Erythroblast (primary cell): ENCODE results near the gene ANKRD13B.
A peak's percentile ranks its signal among the peaks of the same experiment; 100 is the strongest.

ENCODE experiments used
- DNase-seq, 2 experiments: peaks; one replicate each; lab custom pipeline; 2025; lab: John Stamatoyannopoulos, UW
- GATA1 ChIP-seq: IDR thresholded peaks from 2 replicates; pipeline ENCODE4 v1.6.1; 2011; ENCODE audit warnings: low read depth, mild to moderate bottlenecking, control low read depth, low read length, moderate library complexity
- POLR2A ChIP-seq: IDR thresholded peaks from 2 replicates; pipeline ENCODE4 v1.6.1; 2011; ENCODE audit warnings: mild to moderate bottlenecking, low read length

Gene ANKRD13B

DNA sequence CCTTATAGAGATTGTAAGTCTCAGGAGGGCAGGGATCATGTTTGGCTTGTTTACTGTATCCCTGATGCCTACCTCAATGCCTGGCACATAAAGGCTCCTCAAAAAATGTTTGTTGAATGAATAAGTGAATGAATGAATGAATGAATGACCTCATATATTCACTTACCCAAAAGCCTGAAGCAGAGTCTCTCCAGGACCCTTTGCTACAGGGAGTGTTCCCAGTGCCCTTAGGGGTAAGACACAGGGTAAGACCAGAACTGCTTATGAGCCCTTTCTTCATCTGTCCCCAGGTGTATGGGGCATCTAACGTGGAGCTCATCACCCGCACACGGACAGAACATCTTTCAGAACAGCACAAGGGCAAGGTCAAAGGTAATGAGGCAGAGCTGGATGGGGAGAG, 17.5 kb downstream of the ANKRD13B start:
- DNase-seq = no peak
- TF ChIP-seq POLR2A = no peak
- TF ChIP-seq GATA1 = no peak

DNA sequence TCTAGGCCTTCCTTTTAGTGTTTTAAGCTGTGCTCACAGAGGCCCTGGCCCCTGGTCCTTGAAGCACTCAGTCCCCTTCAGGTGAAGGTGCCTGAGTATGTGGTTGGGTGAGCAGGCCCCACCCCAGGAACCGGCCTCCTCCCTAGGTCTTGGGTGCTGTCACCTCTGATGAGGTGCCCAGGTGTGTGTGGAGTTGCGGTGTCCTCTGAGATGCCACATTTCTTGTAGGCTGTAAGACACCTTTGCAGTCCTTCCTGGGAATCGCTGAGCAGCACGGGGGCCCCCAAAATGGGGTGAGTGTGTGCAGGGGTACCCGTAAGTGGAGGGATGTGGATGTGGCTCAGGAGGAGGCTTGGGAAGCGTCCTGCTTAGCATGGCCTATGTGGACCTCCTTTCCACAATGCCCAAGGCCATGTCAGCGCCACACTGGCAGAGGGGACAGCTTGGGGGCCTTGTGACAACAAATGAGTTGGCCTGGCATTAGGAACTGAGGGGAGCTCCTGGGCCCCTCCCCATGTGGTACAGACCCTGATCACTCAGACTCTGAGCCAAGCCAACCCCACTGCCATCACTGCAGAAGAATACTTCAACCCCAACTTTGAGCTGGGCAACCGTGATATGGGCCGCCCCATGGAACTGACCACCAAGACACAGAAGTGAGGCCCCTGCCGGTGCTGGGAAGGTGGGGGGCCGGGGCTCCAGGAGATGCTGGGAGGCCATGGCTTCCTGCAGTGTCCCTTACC, 18.6 kb downstream of the ANKRD13B start:
- no peak for DNase-seq
- no peak for TF ChIP-seq POLR2A
- no peak for TF ChIP-seq GATA1

DNA sequence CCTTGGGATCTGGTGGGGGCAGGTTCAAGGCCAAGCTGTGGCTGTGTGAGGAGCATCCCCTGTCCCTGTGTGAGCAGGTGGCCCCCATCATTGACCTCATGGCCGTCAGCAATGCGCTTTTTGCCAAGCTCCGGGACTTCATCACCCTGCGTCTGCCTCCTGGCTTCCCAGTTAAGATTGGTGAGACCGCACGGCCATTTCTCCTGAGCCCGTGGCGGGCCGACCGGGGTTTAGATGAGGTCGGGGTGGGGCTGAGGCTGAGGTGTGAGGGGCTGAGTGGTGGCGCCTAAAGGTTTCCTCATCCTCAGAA, 19.1 kb downstream of the ANKRD13B start:
- TF ChIP-seq GATA1 (no peak), POLR2A (no peak)
- no peak for DNase-seq

DNA sequence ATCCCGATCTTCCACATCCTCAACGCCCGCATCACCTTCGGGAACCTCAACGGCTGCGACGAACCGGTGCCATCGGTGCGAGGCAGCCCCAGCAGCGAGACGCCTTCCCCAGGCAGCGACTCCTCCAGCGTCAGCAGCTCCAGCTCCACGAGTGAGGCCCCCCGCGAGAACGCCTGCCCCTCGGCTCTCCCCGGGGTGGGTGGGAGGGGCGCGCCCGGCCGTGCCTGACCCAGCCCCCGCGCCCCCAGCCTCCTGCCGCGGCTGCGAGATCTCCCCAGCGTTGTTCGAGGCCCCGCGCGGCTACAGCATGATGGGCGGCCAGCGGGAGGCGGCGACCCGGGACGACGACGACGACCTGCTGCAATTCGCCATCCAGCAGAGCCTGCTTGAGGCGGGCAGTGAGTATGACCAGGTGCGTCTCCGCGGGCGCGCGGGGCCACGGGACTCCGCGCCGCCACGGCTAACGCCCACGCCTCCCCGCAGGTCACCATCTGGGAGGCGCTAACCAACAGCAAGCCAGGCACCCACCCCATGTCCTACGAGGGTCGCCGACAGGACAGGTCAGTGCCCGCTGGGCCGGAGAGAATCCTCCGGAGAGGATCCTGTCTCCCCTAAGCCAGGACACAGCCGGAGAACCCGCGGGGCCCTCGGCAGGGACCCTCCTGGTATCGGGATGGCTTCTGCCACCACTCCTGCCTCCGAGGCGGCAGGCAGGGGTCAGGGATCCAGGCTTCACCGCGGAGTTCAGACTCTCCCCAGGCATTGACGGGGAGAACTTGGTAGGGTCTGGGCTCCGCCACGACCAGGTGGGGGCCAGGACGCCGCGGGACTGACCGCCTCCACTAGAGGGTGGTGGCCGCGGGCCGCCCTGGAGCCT, 19.7 kb downstream of the ANKRD13B start:
- no peak for DNase-seq
- TF ChIP-seq POLR2A (no peak), GATA1 (no peak)

DNA sequence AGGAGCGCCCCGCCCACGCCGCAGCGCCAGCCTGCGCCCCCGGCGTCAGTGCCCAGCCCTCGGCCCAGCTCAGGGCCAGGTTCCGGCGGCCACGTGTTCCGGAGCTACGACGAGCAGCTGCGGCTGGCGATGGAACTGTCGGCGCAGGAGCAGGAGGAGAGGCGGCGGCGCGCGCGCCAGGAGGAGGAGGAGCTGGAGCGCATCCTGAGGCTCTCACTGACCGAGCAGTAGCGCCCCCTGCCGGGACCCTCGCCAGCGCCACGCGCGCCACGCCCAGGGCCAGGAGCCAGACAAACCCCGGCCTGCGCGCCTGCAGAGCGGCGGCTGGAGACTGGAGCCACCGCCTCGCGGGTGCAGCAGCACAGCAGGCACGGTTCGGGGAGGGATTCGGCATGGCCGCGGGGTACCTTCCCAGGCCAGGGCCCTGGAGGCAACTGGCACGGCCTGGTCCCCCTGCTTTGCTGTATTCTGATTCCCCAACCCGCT, 20.5 kb downstream of the ANKRD13B start:
- TF ChIP-seq GATA1 = no peak
- no peak for TF ChIP-seq POLR2A
- DNase-seq = peak; percentile 89 to 93

DNA sequence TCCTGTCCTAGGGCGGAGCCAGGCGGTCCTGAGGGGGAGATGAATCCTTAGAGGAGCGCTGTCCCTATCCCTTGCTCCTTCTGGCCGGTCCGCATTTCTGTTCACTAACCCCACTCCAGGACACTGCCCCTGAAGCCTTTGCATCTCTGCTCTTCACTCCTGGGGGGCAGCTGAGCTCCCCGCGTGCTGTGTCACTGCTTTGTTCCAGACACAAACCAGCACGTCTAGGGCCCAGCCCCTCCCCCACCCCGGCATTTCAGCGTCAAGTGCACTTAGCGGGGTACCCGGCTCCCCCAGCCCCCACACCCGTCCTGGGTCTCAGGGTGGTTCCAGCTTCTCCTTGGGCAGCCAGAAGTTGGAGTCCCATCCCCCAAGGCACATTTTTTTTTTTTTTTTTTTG, 20.9 kb downstream of the ANKRD13B start:
- no peak for DNase-seq
- no peak for TF ChIP-seq GATA1
- TF ChIP-seq POLR2A = no peak

DNA sequence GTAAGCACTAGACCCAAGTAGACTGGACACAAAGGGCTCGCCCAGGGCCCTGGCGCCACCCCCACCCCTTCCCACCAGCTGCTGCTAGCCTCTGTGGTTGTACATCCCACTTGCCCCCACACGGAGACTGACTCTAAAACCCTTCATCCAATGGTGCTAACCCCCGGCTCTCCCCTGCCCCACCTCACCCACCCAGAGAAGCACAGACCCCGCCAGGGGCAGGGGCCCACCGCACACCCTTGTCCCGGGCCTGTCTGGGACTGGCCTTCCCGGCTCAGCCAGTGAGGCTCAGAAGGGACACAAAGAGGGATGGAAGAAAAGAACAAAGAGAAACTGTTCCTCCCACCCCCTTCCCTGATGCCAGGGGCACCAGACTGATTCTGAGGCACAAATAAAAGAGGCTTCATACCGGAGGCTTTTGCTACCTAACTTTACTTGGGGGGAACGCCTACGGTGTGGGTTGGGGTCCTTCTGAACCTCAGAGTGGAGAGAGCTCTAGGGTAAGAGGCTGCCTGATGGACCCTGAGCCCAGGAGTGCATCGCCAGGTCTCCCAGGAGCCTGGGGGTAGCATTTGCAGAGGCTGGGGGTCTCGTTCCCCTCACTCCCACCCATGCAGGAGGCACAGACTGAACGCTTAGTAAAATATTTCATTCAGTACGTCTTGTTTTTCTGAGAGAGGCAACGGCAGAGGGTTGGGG, 21.6 kb downstream of the ANKRD13B start:
- DNase-seq = no peak
- TF ChIP-seq GATA1 = no peak

DNA sequence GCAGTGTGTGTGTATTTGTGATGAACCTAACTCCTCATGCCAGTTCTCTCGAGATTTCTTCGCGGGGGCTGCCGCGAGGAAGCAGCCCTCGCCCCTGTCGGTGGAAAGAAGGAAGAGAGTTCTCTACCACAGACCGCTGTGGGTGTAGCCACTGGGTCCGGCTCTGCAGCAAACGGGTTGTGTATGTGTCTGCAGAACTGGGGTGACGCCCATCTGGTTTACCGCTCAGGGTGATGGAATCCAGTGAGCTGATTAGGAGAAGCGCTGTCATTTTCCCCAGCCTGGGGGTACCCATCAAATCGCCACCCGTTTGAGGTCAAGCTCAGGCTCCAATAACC, 22.1 kb downstream of the ANKRD13B start:
- peak; percentile 67 to 68 for DNase-seq
- no peak for TF ChIP-seq POLR2A
- no peak for TF ChIP-seq GATA1

DNA sequence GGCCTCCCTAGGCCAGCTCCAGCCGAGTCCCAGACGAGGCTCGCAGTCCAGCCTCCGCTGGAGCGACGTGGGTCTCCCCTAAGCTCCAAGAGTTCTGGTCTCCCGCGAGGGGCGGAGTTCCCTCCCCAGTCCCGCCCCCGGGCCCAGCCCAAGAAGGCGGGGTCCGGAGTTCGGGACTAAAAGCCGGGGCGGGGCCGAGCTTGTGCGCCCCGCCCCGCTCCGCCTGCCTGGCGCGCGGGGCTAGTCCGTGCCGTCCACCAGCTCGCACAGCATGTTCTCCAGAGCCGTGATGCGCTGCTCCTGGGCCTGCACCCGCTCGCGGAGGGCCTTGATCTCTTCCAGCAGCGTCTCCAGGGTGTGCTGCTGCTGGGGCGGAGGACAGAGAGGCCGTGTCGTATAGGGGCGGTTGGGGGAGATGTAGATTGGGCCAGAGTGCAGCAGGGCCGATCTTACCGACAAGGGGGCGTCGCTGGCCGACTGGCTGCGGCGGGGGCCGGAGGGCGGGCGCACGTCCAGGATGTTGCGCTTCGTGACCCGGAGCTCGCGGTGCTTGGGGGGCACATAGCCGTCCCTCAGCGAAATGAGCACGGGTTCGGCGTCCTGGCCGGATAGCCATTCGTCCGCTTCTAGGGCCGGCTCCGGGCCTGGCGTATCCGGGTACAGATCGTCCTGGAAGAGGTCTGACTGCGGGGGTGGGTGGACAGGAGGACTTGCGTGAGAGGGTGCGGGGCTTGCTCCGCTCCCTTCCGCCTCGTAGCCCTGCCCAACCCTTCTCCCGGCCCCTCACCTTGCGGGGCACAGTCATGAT, 22.8 kb downstream of the ANKRD13B start:
- TF ChIP-seq GATA1 (no peak), POLR2A (no peak)
- DNase-seq = peak; percentile 86 to 91

DNA sequence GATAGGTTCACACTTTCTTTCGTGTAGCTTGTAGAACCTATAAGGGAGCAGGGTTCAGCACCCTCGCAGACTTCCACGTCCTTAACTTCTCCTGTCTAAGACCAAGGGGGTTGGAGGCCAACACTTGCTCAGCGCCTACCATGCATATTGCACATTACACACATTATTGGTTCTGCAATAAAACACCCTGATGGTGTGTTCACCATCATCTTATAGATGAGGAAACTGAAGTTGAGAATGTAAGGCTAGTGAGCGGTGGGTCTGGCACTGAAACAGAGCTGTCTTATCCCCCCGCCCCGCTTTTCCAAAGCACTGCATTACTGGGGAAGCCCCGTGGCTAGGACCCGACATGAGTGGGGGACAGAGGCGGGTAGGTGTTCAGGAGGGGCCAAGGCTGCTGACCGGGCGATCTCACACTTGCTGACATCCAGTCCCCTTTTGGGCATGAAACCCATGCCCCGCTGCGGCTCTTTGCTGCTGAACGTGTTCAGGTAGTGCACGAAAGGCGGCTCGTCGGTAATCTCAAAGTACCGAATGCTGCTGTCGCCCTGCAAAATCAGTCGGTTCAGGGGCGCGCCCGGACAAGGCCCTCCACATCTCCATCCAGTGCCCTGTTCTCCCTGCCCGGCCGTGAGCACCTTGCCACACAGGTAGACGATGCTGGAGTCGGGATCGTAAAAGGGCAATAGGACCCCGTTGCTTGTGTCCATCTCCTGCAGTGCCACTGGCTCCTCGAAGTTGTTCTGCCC, 23.5 kb downstream of the ANKRD13B start:
- TF ChIP-seq POLR2A (no peak), GATA1 (no peak)

DNA sequence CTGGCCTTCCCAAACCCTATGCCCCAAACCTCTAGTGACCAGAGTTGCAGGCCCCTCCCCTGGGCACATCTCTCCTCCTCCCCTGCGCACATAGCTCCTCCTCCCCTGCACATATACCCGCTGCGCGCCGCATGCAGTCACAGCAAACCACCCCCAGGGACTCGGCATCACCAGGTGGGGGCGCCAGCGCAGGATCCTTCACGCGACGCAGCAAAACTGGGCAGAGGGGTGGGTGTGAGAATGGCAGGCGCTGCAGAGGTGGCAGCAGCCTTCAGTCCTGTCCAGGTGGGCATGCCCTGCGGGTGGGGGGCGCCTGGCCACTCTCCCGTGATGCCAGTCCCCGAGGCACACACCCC, 24.2 kb downstream of the ANKRD13B start:
- TF ChIP-seq GATA1 (no peak), POLR2A (no peak)
- DNase-seq = peak; percentile 87

More for the DNA sequence above, 23.5 kb downstream of the ANKRD13B start:
- DNase-seq = peak in 1 of 2 experiments; percentile 32

DNA sequence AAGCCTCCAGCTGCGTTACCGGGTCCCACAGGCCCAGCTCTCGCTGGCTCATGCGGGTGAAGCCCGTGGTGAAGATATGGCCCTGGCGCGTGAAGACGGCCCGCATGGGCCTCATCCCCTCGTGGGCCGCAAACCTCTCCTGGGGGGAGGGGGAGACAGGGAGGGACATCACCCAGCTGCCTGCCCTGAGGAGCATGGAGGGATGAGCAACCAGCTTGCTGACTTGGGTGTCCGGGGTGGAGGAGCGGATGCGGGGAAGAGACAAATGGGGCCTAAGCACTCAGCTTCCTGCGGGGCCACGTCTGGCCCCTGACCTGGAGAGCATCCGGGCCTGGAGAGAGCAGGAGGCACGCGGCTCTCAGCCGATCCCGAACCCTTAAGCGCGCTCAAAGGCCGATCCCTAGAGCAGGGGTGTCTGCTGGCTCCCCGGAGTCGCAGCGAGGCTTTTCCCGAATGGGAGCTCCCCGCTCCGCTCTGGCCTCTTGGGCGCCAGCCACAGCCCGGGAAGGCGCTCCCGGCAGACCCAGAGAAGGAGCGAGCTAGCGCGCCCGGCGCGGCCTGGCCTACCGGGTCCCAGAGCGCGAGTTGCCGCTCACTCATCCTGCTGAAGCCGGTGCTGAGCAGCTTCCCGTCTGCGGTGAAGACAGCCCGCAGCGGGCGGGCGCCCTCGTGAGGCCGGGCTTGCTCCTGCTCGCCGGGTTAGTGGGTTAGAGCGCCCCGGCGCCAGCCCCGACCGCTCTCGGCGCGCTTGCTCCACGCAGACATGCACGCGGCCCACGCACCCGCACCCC, 24.7 kb downstream of the ANKRD13B start:
- DNase-seq = peak; percentile 79 to 88
- no peak for TF ChIP-seq GATA1
- no peak for TF ChIP-seq POLR2A
